Lower leg skin (tissue), 4 donors: Measurements from ENCODE around the gene GNG4. TPM values are rescaled to one million over a fixed set of nuclear protein-coding genes. Genes with fewer than 3 reads are reported as not detected.

Source experiments
- DNase-seq, 2 donors: peaks; one replicate each; pipeline ENCODE4 v3.0.0-alpha.2; 2019; ENCODE audit warnings: low spot score in 2 of 2
- H3K4me3 ChIP-seq: fragments of 200-600 bp; sonication (generic); 2 replicates; pipeline ENCODE4 v1.5.1; 2017; ENCODE audit warnings: mild to moderate bottlenecking, low read depth; ENCODE audit not compliant: poor library complexity, severe bottlenecking
- POLR2A ChIP-seq, 2 donors: fragments of 450-650 bp; IDR thresholded peaks; one replicate each; pipeline ENCODE4 v1.6.1; 2016 to 2017; ENCODE audit warnings: antibody characterized with exemption in 2 of 2, mild to moderate bottlenecking in 1 of 2, moderate library complexity in 1 of 2
- WGBS, 2 donors: methylation state at CpG; one replicate each; pipeline ENCODE4 v1.1.5; 2018; 5-methylcytosine and 5-hydroxymethylcytosine counted together
- intact Hi-C: fragments of 100-400 bp; cut with DNase I; formaldehyde crosslinking; loops from one replicate; pipeline ENCODE4 v1.15.0; 2023; ENCODE audit warnings: low total_unique reads
- total RNA-seq, 4 donors: library from RNA; depleted of rRNA; stranded (reverse); fragments of >200 nt; gene quantifications; one replicate each; pipeline ENCODE4 v1.1.0, GENCODE V29; 2016
- TF ChIP-seq, protein P1 (sequence below), 3 donors: fragments of 450-650 bp; IDR thresholded peaks; one replicate each; pipeline ENCODE4 v1.5.1; 2016; ENCODE audit warnings: antibody characterized with exemption in 3 of 3, mild to moderate bottlenecking in 3 of 3, moderate library complexity in 2 of 3

Gene GNG4
- total RNA-seq, 4 donors from 2014 or later: 0.12 to 0.39 (median 0.17) TPM; not detected in 1

DNA sequence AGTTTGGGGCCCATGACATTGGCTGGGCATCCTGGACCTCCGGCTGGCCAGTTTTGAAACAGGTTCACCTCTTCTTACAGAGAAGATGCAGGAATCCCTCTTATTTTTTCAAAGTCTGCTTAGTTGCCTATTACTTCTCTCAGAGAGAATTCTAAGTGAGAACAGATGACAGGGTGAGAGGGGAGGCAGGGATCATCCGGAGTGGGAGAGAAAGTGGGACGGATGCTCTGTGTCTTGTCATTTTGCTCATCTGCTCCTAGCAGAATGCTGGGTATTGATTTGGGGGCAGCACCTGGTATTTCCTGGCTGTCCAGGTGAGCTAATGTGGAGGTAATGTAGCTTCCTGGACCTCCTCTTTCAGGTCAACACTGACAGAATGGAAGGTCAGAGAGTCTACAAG, 32.4 kb downstream of the GNG4 start:
- 72 to 78% methylated on average over 3 of the region's 3 CpGs for WGBS, 2 donors
- intact Hi-C loops: no loop called here
- TF ChIP-seq, protein P1, sequence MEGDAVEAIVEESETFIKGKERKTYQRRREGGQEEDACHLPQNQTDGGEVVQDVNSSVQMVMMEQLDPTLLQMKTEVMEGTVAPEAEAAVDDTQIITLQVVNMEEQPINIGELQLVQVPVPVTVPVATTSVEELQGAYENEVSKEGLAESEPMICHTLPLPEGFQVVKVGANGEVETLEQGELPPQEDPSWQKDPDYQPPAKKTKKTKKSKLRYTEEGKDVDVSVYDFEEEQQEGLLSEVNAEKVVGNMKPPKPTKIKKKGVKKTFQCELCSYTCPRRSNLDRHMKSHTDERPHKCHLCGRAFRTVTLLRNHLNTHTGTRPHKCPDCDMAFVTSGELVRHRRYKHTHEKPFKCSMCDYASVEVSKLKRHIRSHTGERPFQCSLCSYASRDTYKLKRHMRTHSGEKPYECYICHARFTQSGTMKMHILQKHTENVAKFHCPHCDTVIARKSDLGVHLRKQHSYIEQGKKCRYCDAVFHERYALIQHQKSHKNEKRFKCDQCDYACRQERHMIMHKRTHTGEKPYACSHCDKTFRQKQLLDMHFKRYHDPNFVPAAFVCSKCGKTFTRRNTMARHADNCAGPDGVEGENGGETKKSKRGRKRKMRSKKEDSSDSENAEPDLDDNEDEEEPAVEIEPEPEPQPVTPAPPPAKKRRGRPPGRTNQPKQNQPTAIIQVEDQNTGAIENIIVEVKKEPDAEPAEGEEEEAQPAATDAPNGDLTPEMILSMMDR (IDR thresholded peaks at IDR 0.05): no peak
- TF ChIP-seq POLR2A (IDR thresholded peaks at IDR 0.05): no peak

DNA sequence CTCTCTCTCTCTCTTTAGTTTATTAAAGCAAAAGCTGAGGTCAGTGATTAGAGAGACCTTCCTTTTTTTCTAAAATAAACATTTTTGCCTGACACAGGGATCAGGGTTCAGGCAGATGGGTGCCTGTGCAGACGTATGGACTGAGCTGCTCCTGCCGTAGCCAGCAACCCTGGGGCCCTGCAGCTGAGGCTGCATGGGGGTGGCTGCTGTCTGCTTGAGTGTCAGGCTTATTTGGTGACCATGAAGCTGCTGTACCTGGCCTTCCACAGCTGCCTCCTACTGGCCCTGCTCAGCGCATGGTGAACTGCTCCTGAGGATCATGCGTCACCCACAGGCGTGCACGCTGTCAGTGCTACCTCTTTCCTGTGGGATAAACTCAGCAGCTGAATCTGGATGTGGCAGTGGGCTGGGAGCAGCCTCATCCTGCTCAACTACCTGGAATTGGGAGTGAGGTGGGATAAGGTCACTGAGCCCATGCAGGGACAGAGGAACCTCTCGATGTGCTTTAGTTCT, 35.1 kb downstream of the GNG4 start:
- intact Hi-C loops: no loop called here
- TF ChIP-seq, protein P1 (IDR thresholded peaks at IDR 0.05): no peak
- TF ChIP-seq POLR2A (IDR thresholded peaks at IDR 0.05): no peak
- WGBS, 2 donors: 83 to 84% methylated on average over 7 of the region's 7 CpGs

More for the DNA sequence above, 32.4 kb downstream of the GNG4 start:
- no peak overlapping the region for H3K4me3 ChIP-seq
- DNase-seq: no peak

DNA sequence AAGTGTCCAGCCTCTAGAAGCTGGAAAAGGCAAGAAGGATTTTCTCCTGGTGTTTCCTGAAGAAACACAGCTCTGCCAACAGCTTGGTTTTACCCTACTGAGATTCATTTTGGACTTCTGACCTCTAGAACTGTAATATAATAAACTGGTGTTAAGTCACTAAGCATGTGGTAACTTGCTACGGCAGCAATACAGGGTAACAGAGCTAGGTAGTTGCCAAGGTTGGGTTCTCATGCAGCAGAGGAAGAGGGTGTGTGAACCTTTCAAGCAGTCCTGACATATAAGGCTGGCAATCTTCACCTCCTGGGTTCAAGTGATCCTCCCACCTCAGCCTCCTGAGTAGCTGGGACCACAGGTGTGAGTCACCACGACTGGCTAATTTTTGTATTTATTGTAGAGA, 36.0 kb downstream of the GNG4 start:
- DNase-seq: no peak
- intact Hi-C loops: no loop called here
- 53 to 69% methylated on average over 2 of the region's 2 CpGs for WGBS, 2 donors
- H3K4me3 ChIP-seq: no peak overlapping the region
- TF ChIP-seq POLR2A (IDR thresholded peaks at IDR 0.05): no peak
- TF ChIP-seq, protein P1 (IDR thresholded peaks at IDR 0.05): no peak

More for the DNA sequence above, 35.1 kb downstream of the GNG4 start:
- no peak for DNase-seq
- no peak overlapping the region for H3K4me3 ChIP-seq

DNA sequence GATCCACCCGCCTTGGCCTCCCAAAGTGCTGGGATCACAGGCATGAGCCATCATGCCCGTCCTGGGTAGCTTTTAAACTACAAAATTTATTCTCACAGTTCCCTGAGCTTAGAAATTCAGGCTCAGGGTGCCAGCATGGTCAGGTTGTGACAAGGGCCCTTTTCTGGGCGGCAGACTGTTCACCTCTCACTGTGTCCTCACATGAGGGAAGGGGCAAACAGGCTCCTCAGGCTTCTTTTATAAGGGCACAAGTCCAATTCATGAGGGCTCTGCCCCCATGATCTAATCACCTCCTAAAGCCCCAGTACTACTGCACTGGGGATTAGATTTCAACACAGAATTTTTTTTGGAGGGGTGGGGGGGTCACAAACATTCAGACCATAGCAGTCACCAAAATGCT, 36.8 kb downstream of the GNG4 start:
- TF ChIP-seq POLR2A (IDR thresholded peaks at IDR 0.05): no peak
- TF ChIP-seq, protein P1 (IDR thresholded peaks at IDR 0.05): no peak
- WGBS, 2 donors: 71 to 80% methylated on average over 3 of the region's 3 CpGs
- no peak overlapping the region for H3K4me3 ChIP-seq
- no peak for DNase-seq
- intact Hi-C loops: no loop called here

DNA sequence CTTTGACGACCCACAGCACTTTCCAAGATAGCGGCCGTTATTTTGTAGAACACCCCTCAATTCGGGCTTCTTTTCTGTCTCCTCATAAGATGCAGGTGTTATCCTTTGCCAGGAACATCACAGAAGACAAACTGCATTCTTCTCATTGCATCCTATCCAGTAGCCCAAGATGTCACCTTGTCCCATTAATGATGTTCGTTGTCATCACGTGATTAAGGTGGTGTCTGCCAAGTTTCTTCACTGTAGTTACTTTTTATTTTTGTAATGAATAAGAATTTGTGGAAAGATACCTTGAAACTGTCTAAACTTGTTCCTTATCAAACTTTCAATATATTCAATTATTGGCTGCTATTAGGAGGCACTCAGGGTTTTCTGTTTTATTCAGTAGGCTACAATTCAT, 39.4 kb downstream of the GNG4 start:
- 81 to 86% methylated on average over 6 of the region's 6 CpGs for WGBS, 2 donors
- DNase-seq: no peak
- no peak overlapping the region for H3K4me3 ChIP-seq
- intact Hi-C loops: no loop called here
- no peak for TF ChIP-seq POLR2A (IDR thresholded peaks at IDR 0.05)
- TF ChIP-seq, protein P1 (IDR thresholded peaks at IDR 0.05): no peak

DNA sequence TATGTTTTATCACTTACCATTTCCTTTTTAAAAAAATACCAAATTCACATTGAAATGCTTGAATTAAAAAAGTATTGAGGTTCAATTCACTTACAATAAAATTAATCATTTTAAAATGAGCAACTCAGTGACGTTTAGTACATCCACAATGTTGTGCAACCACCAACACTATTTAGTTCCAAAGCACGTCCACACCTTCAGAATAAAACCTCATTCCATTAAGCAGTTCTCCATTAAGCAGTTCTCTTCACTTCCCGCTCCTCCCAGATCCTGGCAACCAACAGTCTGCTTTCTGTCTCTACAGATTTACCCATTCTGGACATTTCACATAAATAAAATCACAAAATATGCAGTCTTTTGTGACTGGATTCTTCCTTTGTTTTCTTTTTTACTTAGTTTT, 41.3 kb downstream of the GNG4 start:
- WGBS, 2 donors: 41 to 48% methylated on average over 3 of the region's 3 CpGs
- H3K4me3 ChIP-seq: no peak overlapping the region
- TF ChIP-seq POLR2A (IDR thresholded peaks at IDR 0.05): no peak
- TF ChIP-seq, protein P1 (IDR thresholded peaks at IDR 0.05): no peak
- DNase-seq: no peak
- intact Hi-C loops: no loop called here
